HCT116 (cell line): ENCODE results near the gene ARID4A. TPM values are rescaled to one million over a fixed set of nuclear protein-coding genes. Genes with fewer than 3 reads are reported as not detected.

Experiments used
- ATAC-seq: fragments of 200-7000 bp; cut with Tn5 transposase; 2 replicates; pipeline ENCODE4 v1.9.1; 2020; ENCODE audit warnings: mild to moderate bottlenecking, moderate library complexity
- BruUV-seq: library from RNA; stranded (reverse); fragments of 400-500 nt; replicated peaks from 2 replicates; lab custom pipeline; 2021; lab: Mats Ljungman, UMichigan
- CTCF ChIA-PET: fragments of 300-600 bp; sonication (Branson Sonifier 250); formaldehyde crosslinking; loops from one replicate; lab custom pipeline; 2021; ENCODE audit warnings: antibody characterized with exemption; lab: Charles Lee
- POLR2A ChIA-PET: fragments of 300-600, 350-600 bp; sonication (Branson Sonifier 250); formaldehyde crosslinking; loops from one replicate; lab custom pipeline; 2021; ENCODE audit warnings: antibody characterized with exemption; lab: Charles Lee
- RAD21 ChIA-PET, 2 experiments: fragments of 300-600 bp; sonication (Branson Sonifier 250); formaldehyde crosslinking; loops; one replicate each; lab custom pipeline; 2023; ENCODE audit warnings: low total read pairs in 2 of 2; ENCODE audit not compliant: uncharacterized antibody in 2 of 2, unreplicated experiment in 2 of 2, low non-redundant PET in 1 of 2; lab: Charles Lee
- DNase-seq: peaks from one replicate; pipeline ENCODE4 v3.0.0-alpha.2; 2010; ENCODE audit warnings: low read depth, low spot score
- H2AFZ ChIP-seq: fragments of 200-600 bp; shearing (Covaris generic), sonication (generic); 2 replicates; pipeline ENCODE4 v1.6.1; 2017; ENCODE audit warnings: low read depth, mixed run types, mixed read lengths, antibody characterized with exemption, low read length; ENCODE audit not compliant: poor library complexity, severe bottlenecking
- H3K27ac ChIP-seq: 2 replicates; pipeline ENCODE4 v1.5.1; 2012; ENCODE audit warnings: low read depth, low read length
- H3K27me3 ChIP-seq: fragments of 200-600 bp; sonication (generic); 2 replicates; pipeline ENCODE4 v1.6.1; 2016; ENCODE audit warnings: mixed run types, low read length, mixed read lengths; ENCODE audit not compliant: insufficient read depth
- H3K36me3 ChIP-seq, 2 experiments: fragments of 200-500 bp in 1 of 2; fragments of 200-600 bp in 1 of 2; sonication (Bioruptor generic) in 1 of 2; sonication (generic) in 1 of 2; 2 replicates each; pipeline versions ENCODE4 v1.5.1 to v1.6.1; 2014 to 2016; ENCODE audit warnings: low read length in 2 of 2, inconsistent platforms in 1 of 2, mixed read lengths in 1 of 2, mixed run types in 1 of 2; ENCODE audit not compliant: insufficient read depth in 2 of 2, control insufficient read depth in 1 of 2
- H3K4me1 ChIP-seq, 2 experiments: fragments of 200-600 bp in 1 of 2; sonication (generic) in 1 of 2; 2 replicates each; pipeline versions ENCODE4 v1.5.1 to v1.6.1; 2012 to 2017; ENCODE audit warnings: low read length in 2 of 2, inconsistent platforms in 1 of 2, mild to moderate bottlenecking in 1 of 2, mixed read lengths in 1 of 2, mixed run types in 1 of 2, moderate library complexity in 1 of 2; ENCODE audit not compliant: insufficient read depth in 2 of 2, control insufficient read depth in 1 of 2
- H3K4me2 ChIP-seq: fragments of 200-600 bp; sonication (generic); 2 replicates; pipeline ENCODE4 v1.6.1; 2017; ENCODE audit warnings: mixed run types, low read length, mixed read lengths
- H3K4me3 ChIP-seq, 2 experiments: fragments of 200-600 bp in 1 of 2; sonication (generic) in 1 of 2; replicated peaks in 1 of 2; 2 replicates each; pipeline ENCODE4 v1.5.1; 2011 to 2016; ENCODE audit warnings: low read length in 2 of 2, control low read depth in 1 of 2, low read depth in 1 of 2, mild to moderate bottlenecking in 1 of 2, mixed read lengths in 1 of 2, mixed run types in 1 of 2
- H3K79me2 ChIP-seq: fragments of 200-600 bp; sonication (generic); 2 replicates; pipeline ENCODE4 v1.6.1; 2017; ENCODE audit warnings: mild to moderate bottlenecking, mixed run types, low read length, moderate library complexity, mixed read lengths; ENCODE audit not compliant: insufficient read depth
- H3K9ac ChIP-seq: fragments of 200-600 bp; sonication (generic); 2 replicates; pipeline ENCODE4 v1.6.1; 2016; ENCODE audit warnings: low read length, mixed read lengths
- H3K9me2 ChIP-seq: fragments of 200-600 bp; sonication (generic), shearing (Covaris generic); 2 replicates; pipeline ENCODE4 v1.6.1; 2017; ENCODE audit warnings: mixed run types, mild to moderate bottlenecking, moderate library complexity; ENCODE audit not compliant: insufficient read depth
- H3K9me3 ChIP-seq, 2 experiments: fragments of 200-500 bp in 1 of 2; fragments of 200-600 bp in 1 of 2; sonication (Bioruptor generic) in 1 of 2; sonication (generic) in 1 of 2; 2 replicates each; pipeline ENCODE4 v1.6.1; 2014 to 2017; ENCODE audit warnings: low read length in 2 of 2, mixed read lengths in 2 of 2, inconsistent platforms in 1 of 2, low read depth in 1 of 2, mild to moderate bottlenecking in 1 of 2, mixed run types in 1 of 2, moderate library complexity in 1 of 2; ENCODE audit not compliant: control insufficient read depth in 1 of 2, insufficient read depth in 1 of 2
- H4K20me1 ChIP-seq: fragments of 200-600 bp; sonication (generic), shearing (Covaris generic); 2 replicates; pipeline ENCODE4 v1.6.1; 2017; ENCODE audit warnings: mixed run types, mild to moderate bottlenecking, moderate library complexity; ENCODE audit not compliant: insufficient read depth
- CBX3 ChIP-seq: IDR thresholded peaks from 2 replicates; pipeline ENCODE4 v1.6.1; 2012; ENCODE audit warnings: low read depth
- ELF1 ChIP-seq: IDR thresholded peaks from 2 replicates; pipeline ENCODE4 v1.6.1; 2012; ENCODE audit warnings: low read depth, borderline replicate concordance
- POLR2AphosphoS5 ChIP-seq: IDR thresholded peaks from 2 replicates; pipeline ENCODE4 v1.6.1; 2011; ENCODE audit warnings: mild to moderate bottlenecking, low read depth, low read length, moderate library complexity
- RAD21 ChIP-seq: IDR thresholded peaks from 2 replicates; pipeline ENCODE4 v1.6.1; 2012; ENCODE audit warnings: low read depth, mild to moderate bottlenecking
- YY1 ChIP-seq: IDR thresholded peaks from 2 replicates; pipeline ENCODE4 v1.6.1; 2011; ENCODE audit warnings: low read length, low read depth, moderate library complexity, mild to moderate bottlenecking; ENCODE audit not compliant: insufficient replicate concordance; ENCODE audit errors: extremely low read depth
- ZFX ChIP-seq: fragments of 450-650 bp; IDR thresholded peaks from 2 replicates; pipeline ENCODE4 v1.6.1; 2017
- intact Hi-C: fragments of 100-400 bp; cut with micrococcal nuclease; formaldehyde crosslinking; loops from 2 replicates; pipeline ENCODE4 v1.10.0; 2022
- total RNA-seq: library from RNA; stranded (reverse); gene quantifications from one replicate; pipeline ENCODE4 v1.2.1, GENCODE V29; 2021; ENCODE audit not compliant: unreplicated experiment
- TF ChIP-seq, protein P1 (sequence below): IDR thresholded peaks from 2 replicates; pipeline ENCODE4 v1.6.1; 2012
- TF ChIP-seq, protein P2 (sequence below): IDR thresholded peaks from 2 replicates; pipeline ENCODE4 v1.6.1; 2012
- TF ChIP-seq, protein P3 (sequence below): IDR thresholded peaks from 2 replicates; pipeline ENCODE4 v1.6.1; 2011; ENCODE audit warnings: mild to moderate bottlenecking, low read length, moderate library complexity; ENCODE audit not compliant: insufficient replicate concordance; ENCODE audit errors: extremely low read depth
- TF ChIP-seq, protein P4 (sequence below): IDR thresholded peaks from 2 replicates; pipeline ENCODE4 v1.6.1; 2012; ENCODE audit warnings: low read depth
- TF ChIP-seq, protein P5 (sequence below), 3 experiments: fragments of 200-600 bp in 1 of 3; sonication (generic) in 1 of 3; IDR thresholded peaks in 2 of 3; conservative IDR thresholded peaks in 1 of 3; 2 replicates each; pipeline ENCODE4 v1.5.1; 2012 to 2017; ENCODE audit warnings: low read depth in 2 of 3, low read length in 2 of 3, antibody characterized with exemption in 1 of 3, borderline replicate concordance in 1 of 3, control low read depth in 1 of 3, mild to moderate bottlenecking in 1 of 3, mixed read lengths in 1 of 3, mixed run types in 1 of 3, moderate library complexity in 1 of 3; ENCODE audit not compliant: insufficient read depth in 1 of 3

ARID4A gene
- total RNA-seq, 1 experiment from 2014 or later, result 13.9 TPM

DNA sequence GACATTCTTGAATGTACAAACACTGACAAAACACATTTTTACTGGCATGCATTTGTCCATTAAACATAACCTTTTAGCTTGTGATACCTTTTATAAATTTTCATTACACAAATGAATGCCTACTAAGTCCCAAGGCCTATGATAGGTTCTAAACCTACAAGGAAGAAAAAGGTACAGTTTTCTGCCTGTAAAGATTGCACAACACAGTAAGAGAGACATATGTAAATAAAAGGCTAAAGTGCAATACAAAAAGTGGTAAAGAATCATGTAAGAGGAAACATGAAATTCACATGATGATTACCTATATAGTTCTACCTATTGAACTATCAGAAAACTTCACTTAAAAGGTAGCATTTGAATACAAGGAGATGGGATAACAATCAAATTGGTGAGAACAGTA is 14.6 kb upstream of the ARID4A start:
- ChIA-PET POLR2A (no interaction called here), RAD21 (no interaction called here), CTCF (no interaction called here)
- no peak for ATAC-seq
- no peak overlapping the region for H3K27ac ChIP-seq
- H2AFZ ChIP-seq, result no peak overlapping the region
- no peaks in the 10 kb centered on the region for H3K27me3 ChIP-seq
- no peak overlapping the region for H3K4me3 ChIP-seq
- no peak for DNase-seq
- peaks cover 96% of the 10 kb centered on the region for H3K79me2 ChIP-seq
- peaks cover 23 to 50% of the 10 kb centered on the region in 2 experiments for H3K36me3 ChIP-seq
- H3K9ac ChIP-seq, result no peak overlapping the region
- H4K20me1 ChIP-seq, result peaks cover 8% of the 10 kb centered on the region
- H3K4me1 ChIP-seq, result no peaks in the 10 kb centered on the region
- intact Hi-C loops, result no loop called here
- TF ChIP-seq, protein P1, sequence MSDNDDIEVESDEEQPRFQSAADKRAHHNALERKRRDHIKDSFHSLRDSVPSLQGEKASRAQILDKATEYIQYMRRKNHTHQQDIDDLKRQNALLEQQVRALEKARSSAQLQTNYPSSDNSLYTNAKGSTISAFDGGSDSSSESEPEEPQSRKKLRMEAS, result no peak
- TF ChIP-seq ELF1, result no peak
- no TSS peak for BruUV-seq
- no peaks in the 10 kb centered on the region for H3K9me2 ChIP-seq
- no peak overlapping the region for H3K4me2 ChIP-seq
- no peaks in the 10 kb centered on the region for H3K9me3 ChIP-seq

DNA sequence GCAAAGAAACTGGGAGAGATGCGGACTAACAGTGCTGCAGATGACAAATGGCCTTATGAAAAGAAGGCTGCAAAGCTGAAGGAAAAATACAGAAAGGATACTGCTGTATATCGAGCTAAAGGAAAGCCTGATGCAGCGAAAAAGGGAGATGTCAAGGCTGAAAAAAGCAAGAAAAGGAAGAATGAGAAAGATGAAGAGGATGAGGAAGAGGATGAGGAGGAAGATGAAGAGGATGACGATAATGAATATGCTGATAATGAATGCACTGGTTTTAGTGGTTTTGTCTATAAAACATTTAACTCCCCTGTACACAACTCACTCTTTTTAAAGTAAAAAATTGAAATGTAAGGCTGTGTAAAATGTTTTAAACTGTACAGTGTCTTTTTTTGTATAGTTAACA is 13.2 kb upstream of the ARID4A start:
- H3K9me3 ChIP-seq, result no peaks in the 10 kb centered on the region
- BruUV-seq, result no TSS peak
- H3K79me2 ChIP-seq, result peaks cover 96% of the 10 kb centered on the region
- no peaks in the 10 kb centered on the region for H3K4me1 ChIP-seq
- no peaks in the 10 kb centered on the region for H3K9me2 ChIP-seq
- intact Hi-C loops, result no loop called here
- no peak overlapping the region for H3K9ac ChIP-seq
- ATAC-seq (no peak), DNase-seq (no peak)
- CTCF ChIA-PET, result no interaction called here
- no peaks in the 10 kb centered on the region for H3K27me3 ChIP-seq
- H3K4me3 ChIP-seq, result no peak overlapping the region
- no peak overlapping the region for H3K27ac ChIP-seq
- RAD21 ChIA-PET, result no interaction called here
- H3K4me2 ChIP-seq, result no peak overlapping the region
- H4K20me1 ChIP-seq, result peaks cover 8% of the 10 kb centered on the region
- POLR2A ChIA-PET, result interaction anchor here (1.1 kb wide), 1 partner anchor 60 kb away, joined by 3 read pairs; no protein-coding TSS in a partner anchor
- H2AFZ ChIP-seq, result no peak overlapping the region
- peaks cover 23 to 49% of the 10 kb centered on the region in 2 experiments for H3K36me3 ChIP-seq
- TF ChIP-seq YY1, result no peak
- TF ChIP-seq, protein P1, result no peak
- no peak for TF ChIP-seq POLR2AphosphoS5
- no peak for TF ChIP-seq CBX3
- TF ChIP-seq, protein P2, sequence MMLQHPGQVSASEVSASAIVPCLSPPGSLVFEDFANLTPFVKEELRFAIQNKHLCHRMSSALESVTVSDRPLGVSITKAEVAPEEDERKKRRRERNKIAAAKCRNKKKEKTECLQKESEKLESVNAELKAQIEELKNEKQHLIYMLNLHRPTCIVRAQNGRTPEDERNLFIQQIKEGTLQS, result no peak
- no peak for TF ChIP-seq ZFX
- TF ChIP-seq, protein P3, sequence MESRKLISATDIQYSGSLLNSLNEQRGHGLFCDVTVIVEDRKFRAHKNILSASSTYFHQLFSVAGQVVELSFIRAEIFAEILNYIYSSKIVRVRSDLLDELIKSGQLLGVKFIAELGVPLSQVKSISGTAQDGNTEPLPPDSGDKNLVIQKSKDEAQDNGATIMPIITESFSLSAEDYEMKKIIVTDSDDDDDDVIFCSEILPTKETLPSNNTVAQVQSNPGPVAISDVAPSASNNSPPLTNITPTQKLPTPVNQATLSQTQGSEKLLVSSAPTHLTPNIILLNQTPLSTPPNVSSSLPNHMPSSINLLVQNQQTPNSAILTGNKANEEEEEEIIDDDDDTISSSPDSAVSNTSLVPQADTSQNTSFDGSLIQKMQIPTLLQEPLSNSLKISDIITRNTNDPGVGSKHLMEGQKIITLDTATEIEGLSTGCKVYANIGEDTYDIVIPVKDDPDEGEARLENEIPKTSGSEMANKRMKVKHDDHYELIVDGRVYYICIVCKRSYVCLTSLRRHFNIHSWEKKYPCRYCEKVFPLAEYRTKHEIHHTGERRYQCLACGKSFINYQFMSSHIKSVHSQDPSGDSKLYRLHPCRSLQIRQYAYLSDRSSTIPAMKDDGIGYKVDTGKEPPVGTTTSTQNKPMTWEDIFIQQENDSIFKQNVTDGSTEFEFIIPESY, result no peak
- TF ChIP-seq RAD21, result no peak
- TF ChIP-seq, protein P4, sequence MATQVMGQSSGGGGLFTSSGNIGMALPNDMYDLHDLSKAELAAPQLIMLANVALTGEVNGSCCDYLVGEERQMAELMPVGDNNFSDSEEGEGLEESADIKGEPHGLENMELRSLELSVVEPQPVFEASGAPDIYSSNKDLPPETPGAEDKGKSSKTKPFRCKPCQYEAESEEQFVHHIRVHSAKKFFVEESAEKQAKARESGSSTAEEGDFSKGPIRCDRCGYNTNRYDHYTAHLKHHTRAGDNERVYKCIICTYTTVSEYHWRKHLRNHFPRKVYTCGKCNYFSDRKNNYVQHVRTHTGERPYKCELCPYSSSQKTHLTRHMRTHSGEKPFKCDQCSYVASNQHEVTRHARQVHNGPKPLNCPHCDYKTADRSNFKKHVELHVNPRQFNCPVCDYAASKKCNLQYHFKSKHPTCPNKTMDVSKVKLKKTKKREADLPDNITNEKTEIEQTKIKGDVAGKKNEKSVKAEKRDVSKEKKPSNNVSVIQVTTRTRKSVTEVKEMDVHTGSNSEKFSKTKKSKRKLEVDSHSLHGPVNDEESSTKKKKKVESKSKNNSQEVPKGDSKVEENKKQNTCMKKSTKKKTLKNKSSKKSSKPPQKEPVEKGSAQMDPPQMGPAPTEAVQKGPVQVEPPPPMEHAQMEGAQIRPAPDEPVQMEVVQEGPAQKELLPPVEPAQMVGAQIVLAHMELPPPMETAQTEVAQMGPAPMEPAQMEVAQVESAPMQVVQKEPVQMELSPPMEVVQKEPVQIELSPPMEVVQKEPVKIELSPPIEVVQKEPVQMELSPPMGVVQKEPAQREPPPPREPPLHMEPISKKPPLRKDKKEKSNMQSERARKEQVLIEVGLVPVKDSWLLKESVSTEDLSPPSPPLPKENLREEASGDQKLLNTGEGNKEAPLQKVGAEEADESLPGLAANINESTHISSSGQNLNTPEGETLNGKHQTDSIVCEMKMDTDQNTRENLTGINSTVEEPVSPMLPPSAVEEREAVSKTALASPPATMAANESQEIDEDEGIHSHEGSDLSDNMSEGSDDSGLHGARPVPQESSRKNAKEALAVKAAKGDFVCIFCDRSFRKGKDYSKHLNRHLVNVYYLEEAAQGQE, result no peak
- TF ChIP-seq, protein P5, sequence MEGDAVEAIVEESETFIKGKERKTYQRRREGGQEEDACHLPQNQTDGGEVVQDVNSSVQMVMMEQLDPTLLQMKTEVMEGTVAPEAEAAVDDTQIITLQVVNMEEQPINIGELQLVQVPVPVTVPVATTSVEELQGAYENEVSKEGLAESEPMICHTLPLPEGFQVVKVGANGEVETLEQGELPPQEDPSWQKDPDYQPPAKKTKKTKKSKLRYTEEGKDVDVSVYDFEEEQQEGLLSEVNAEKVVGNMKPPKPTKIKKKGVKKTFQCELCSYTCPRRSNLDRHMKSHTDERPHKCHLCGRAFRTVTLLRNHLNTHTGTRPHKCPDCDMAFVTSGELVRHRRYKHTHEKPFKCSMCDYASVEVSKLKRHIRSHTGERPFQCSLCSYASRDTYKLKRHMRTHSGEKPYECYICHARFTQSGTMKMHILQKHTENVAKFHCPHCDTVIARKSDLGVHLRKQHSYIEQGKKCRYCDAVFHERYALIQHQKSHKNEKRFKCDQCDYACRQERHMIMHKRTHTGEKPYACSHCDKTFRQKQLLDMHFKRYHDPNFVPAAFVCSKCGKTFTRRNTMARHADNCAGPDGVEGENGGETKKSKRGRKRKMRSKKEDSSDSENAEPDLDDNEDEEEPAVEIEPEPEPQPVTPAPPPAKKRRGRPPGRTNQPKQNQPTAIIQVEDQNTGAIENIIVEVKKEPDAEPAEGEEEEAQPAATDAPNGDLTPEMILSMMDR (IDR thresholded peaks at IDR 0.05 in 2 of 3, conservative IDR thresholded peaks at IDR 0.05 in 1 of 3; ENCODE audit: borderline replicate concordance in 1 of 3, insufficient read depth in 1 of 3, low read depth in 2 of 3, low read length in 2 of 3), result no peak
